MM.1S (cell line): ENCODE data around the gene CCR5AS.

Experiments used
- CTCF ChIP-seq: fragments of 300-600 bp; sonication (generic); IDR thresholded peaks from 2 replicates; pipeline ENCODE4 v1.5.1; 2016; ENCODE audit warnings: antibody characterized with exemption, low read length, mixed read lengths
- EZH2 ChIP-seq: fragments of 300-600 bp; sonication (generic); optimal IDR thresholded peaks from 2 replicates; pipeline ENCODE3; 2017; ENCODE audit warnings: low read depth, mild to moderate bottlenecking, antibody characterized with exemption, low read length, mixed read lengths
- EZH2phosphoT487 ChIP-seq: fragments of 300-600 bp; sonication (generic); IDR thresholded peaks from 2 replicates; pipeline ENCODE4 v1.6.1; 2018; ENCODE audit warnings: antibody characterized with exemption, low read length

DNA sequence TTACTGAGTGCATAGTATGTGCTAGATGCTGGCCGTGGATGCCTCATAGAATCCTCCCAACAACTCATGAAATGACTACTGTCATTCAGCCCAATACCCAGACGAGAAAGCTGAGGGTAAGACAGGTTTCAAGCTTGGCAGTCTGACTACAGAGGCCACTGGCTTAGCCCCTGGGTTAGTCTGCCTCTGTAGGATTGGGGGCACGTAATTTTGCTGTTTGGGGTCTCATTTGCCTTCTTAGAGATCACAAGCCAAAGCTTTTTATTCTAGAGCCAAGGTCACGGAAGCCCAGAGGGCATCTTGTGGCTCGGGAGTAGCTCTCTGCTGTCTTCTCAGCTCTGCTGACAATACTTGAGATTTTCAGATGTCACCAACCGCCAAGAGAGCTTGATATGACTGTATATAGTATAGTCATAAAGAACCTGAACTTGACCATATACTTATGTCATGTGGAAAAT, 37.2 kb downstream of the CCR5AS start:
- TF ChIP-seq CTCF (no peak), EZH2phosphoT487 (no peak), EZH2 (no peak)
